ENCODE data around the gene FOLR2.
A peak's percentile ranks its signal among the peaks of the same experiment; 100 is the strongest.
"Not testable (repeated sequence)": the region's sequence is repeated elsewhere in the genome, so short reads cannot be mapped to it uniquely, and the experiment has no call there.

FOLR2 gene

DNA sequence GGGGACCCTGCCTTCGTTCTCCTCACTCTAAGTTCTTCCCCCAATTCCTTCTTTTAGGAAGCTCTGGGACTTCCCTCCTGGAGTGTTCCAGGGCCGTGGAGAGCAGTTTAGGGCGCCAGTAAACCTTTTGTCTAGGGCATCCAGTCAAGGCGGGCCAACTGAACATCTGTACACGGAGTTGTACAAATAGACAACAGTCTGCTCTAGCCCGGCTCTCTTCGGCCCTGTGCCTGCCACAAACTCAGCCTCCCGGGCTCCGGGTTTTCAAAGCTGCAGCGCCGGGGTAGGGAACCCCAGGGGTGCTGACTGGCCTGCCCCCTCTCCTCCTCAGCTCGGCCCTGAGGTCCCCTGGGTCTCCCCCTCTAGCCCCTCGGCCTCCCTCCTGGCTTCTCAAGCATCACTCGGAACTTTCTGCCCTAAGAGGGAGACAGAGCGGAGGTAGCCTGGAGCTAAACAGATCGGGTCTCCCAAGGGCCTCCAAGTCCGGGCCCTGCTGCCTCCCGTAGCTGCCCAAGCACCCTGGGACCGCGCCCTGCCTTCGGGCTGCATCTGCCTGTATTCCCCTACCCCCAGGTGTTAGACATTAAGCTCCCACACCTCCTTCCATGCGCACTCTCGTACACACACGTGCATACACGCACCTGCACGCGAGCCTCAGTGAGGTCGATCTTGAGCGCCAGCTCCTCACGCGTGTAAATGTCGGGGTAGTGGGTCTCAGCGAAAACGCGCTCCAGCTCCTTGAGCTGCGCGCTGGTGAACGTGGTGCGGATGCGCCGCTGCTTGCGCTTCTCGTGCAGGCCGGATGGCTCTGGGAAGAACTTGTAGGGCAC is 24.1 kb downstream of the FOLR2 start:
- DNase-seq (ENCODE audit: low spot score), result peak; percentile 70

DNA sequence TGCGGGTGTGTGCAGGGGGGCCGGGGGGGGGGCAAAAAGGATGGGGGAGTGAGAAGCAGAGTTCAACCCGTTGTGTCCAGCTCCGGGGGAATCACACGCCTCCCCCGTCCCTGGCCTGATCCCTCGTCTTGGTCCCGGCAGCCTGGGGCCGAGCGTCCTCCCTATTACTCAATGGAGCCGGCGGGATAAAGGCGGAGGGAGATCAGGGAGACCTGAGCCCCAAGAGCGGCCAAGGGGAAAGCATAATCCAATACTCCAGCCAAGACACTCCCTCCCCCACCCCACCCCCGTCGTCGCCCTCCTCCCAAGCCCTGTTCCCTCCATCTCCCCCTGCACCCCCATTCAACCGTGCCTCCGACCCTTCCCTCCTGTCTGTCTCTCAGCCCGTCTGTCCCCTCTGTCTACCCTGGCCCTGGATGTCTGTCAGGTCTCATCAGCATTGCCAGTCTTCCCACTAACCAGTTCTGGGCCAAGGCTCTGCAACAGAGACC is 24.7 kb downstream of the FOLR2 start:
- no peak for DNase-seq (ENCODE audit: low spot score)

DNA sequence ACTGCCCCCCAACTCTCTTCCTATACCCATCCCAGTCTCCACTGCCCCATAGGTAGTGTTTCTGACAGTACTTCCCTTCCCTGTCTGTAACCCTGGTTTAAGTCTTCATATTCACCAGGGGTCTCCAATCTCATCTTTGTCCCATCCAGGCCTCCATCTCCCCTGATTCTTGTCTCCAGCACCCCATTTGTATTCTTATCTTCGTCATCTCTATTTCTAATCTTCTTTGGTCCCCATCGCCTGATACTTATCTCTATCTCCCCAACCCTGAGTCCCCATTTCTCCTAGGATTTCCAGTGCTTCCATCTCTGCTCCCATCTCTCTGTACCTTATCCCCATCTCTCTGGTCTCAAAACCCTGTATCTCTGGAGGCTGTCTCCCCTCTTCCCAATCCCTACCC is 25.5 kb downstream of the FOLR2 start:
- DNase-seq (ENCODE audit: low spot score), result no peak

DNA sequence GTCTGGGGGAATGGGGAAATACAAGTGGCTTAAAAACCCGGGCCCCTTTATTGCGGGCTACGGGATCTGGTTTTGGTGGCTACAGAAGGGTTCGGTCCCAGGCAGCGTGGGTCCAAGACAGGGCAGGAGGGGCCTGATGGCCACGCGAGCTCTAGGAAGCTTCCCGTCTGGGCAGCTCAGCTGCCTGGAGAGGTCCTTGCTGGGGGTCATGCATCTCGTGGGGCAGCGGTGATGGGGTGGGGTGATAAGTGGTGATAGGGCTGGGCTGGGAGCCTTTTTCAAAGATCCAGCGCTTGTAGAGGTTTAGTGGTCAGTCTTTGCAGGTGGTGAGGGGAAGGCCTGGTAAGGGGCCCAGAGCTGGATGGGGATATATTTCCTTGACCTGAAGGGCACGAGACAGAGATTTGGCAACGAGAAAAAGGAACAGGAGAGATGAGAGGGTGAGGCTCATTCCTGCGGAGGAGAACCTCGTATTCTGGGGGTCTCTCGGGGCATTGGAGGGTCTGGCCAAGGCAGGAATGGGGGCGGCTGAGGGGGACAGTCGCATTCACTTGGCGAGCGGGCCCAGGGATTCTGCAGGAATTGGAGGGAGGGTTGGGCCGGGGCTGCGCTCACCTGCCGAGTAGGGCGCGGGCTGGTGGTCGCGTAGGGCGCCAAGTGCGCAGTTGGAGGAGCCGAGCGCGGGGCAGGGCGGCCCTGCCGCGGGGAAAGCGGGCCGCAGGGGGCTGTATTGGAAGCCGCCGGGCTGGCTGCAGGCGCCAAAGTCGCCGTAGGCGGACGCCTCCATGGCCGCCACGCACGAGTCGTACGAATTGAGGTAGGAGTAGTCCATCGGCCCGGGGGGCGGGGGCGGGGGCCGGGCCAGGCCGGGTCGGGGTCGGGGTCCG is 26.8 kb downstream of the FOLR2 start:
- DNase-seq (ENCODE audit: low spot score), result peak; percentile 63

DNA sequence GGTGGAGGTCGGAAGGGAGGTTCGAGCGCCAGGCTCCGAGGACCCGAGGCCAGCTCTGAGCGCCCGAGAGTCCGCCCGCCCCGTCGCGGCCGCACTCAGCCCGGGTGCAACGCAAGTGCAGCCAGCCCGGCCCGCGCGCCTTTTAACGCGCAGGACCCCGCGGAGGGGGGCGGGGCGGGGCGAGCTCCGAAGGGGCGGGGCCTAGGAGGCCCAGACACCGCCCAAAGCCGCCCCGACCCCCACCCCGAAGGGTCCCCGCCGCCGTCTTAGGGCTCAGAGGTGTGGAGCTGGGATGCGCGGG is 27.4 kb downstream of the FOLR2 start, which contains the start of gene PHOX2A:
TSS of gene PHOX2A (minus strand) at position 117 of the 301 bp plus-strand sequence. CDS start 172 bp downstream, outside the sequence.
- no peak for DNase-seq (ENCODE audit: low spot score)

DNA sequence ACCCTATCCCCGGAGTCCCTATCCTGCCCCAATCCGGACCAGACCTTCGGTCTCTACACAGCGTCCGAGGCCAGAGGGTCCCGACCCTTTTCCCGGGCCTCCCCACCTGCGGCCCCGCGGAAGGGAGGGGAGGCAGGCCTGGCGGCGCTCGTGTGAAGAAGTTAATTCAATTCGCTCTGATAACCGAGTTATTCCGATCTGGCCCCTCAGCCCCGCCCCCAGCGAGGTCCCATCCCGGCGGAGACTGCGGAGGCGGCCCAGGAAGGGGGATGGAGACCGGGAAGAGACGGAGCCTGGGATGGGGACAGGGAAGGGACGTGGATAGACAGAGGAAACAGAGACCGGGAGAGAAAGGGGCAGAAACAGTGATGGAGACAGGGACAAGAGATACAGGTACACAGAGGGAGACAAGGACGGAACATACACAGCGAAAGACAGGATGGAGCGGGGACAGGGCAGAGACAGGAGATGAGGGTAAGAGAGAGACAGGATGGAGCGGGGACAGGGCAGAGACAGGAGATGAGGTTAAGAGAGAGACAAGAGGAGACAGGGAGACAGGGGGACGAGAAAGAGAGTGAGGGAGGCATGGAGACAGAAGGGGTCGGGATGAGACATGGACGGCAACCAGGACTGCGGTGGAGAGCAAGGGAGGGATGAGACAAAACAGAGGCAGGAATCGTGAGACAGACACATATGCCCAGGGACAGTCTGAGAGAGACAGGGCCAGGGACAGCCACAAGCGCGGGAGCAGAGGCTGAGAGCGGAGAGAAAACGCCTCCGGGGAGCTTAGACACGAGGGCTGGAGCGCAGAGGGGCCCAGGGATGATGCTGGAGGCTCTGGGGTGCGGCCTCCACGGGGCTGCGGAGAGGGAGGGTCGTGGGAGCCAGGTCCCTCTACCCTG is 28.0 kb downstream of the FOLR2 start:
- no peak for DNase-seq (ENCODE audit: low spot score)

DNA sequence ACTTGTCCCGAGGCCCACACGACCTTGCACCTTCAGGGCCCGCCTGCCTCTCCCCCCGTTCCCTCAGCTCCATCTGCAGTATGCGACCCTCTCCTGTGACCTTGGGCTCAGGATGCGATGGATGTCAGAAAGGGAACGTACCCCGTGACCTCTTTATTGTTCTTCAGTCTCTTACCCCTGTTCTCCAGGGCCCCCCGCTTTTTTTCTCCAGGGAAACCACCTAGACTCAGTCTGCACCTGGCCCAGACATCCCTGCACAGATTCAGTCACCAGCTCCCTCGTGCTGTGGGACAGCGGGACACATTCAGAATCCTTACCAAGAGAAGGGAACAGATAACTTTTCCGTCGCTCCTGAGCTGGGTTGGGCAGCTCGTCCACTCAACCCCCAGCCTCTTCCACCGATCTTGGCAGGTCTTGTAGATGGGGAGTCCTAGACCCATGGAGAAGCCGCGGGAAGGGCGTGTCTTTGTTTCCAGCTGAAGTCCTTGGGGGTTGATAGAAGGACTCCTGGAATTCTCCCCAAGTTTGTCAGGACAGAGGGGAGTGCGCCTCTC is 28.7 kb downstream of the FOLR2 start:
- DNase-seq (ENCODE audit: low spot score), result no peak

DNA sequence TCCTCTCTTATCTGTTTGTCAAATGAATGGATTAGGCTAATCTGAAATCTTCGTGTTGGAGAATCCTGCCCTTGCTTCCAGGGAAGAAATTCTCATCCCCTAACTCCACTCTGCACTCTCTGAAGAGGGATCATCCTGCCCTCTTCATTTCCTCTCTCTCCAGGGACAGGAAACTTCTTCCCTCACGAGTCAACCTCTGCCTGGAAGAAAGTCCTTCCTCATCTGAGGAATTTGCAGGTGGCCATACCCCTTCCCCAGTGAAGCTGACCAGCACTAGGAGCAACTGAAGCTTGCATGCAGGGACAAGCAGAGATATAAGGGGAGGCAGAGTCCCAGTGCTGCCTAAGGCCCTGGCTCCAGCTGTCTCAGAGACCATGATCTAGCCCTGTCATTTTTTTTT is 31.0 kb downstream of the FOLR2 start:
- no peak for DNase-seq (ENCODE audit: low spot score)

DNA sequence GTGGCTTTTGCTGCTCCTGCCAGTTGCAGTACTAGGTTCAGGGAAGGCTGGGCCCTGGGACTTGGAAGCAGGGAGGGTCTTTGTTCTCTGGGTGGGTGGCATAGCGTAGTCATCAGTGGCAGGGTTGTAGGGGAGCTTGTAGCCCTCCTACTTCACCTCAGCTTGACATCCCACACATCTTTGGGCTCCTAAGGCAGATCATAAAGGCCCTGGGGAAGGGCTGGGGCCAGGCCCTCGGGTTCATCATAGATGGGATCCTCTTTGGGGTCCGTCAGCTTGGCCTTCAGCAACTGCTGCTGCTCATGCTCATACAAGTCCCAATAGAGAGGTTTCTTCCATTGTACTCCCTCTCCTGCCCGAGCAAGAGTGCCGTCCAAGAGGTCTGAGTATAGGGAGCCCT is 33.4 kb downstream of the FOLR2 start:
- DNase-seq (ENCODE audit: low spot score), result no peak

DNA sequence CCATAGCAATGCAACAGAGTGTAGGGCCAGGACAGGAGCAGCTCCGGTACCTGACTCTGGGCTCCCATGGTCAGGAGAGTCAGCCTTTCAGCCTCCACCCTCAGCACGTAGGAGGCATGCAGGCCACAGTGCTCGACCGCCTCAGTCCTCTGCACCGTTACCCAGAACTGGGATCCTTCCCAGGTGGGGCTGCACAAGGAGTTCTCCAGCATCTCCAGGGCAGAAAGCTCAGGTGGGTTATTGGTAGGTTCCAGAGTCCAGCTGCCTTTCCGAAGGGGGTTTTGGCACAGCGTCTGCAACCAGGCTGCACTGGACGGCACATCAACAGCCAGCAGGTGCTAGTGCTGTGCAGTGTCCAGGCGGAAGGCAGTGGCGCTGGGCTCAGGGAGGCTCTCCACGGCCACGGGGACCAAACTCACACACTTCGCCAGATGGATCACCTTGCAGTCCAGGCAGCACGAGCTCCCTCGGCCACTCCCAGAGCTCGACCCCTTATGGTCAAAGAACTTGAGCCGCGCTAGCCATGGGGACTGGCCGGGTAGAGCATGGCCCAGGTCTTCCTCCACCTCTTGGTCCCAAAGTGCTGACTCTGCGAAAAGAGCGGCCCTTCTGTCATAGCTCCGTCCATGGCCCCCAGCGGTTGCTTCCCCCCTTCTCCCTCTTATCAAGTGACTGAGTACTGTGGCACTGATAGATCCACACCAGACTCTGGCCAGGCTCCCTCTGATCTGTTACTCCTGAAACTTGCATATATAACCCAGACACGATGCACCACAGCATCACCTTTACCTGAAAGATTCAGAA is 34.3 kb downstream of the FOLR2 start:
- DNase-seq (ENCODE audit: low spot score), result no peak

DNA sequence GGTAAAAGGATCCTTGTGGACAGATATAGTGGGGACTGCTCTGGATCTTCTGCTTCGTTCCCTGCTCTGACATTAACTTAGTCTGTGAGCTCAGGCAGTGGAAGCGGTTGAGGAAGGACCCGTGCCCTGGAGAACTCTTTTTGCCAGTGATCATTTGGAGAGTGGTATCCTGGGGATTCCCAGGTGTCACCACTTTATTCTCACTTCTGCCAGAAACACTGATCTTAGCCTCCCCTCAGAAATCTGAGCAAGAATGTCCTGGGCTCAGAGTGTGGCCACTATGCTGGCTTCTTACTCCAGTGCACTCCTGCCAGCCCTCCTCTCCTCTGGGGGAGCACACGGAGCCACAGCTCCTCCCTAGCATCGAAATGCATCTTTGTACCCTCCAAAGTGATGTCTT is 35.0 kb downstream of the FOLR2 start:
- DNase-seq (ENCODE audit: low spot score), result no peak

DNA sequence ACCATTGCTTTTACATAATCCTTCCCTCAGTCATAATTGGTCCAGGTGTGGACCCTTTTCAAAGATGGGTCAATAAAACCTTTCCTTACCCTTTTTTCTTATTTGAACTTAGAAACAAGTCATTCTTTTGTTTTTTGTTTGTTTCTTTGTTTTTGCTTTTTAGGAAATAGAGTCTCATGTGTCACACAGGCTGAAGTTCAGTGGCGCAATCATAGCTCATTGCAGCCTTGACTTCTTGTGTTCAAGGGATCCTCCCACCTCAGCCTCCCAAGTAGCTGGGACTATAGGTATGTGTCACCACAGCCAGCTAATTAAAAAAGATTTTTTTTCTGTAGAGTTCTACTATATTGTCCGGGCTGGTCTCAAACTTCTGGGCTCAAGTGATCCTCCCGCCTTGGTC is 36.8 kb downstream of the FOLR2 start:
- DNase-seq (ENCODE audit: low spot score), result no peak

DNA sequence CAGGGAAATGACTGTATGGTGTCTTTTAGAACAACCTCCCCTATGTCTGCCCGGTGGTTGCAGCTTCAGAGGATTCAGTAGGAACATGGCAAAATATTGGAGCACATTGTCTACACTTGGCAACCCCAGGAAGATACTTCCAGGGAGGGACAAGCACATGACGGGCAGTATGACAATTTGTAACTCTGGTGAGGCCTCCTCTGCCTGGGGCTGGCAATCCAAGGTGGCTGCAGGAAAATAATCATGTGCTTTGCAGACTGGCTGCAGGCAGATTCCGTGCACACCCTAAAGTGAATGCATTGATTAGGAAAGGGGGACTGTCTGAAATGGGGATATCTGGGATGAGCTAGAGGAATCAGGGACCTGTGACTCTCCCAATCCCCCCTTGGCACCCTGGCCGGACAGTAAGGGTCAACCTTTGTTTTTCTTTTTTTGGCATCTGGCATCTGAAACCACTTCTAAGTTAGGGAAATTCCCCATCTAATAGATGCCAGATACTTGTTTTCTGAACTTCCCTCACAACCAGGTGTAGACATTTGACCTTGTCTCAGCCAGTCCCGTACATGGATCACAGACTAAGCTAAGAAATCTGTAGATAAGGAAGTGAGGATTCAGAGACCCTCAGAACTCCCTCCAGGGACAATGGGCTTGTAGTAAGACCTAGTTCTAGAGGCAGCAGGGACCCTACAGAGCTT is 37.9 kb downstream of the FOLR2 start:
- no peak for DNase-seq (ENCODE audit: low spot score)

DNA sequence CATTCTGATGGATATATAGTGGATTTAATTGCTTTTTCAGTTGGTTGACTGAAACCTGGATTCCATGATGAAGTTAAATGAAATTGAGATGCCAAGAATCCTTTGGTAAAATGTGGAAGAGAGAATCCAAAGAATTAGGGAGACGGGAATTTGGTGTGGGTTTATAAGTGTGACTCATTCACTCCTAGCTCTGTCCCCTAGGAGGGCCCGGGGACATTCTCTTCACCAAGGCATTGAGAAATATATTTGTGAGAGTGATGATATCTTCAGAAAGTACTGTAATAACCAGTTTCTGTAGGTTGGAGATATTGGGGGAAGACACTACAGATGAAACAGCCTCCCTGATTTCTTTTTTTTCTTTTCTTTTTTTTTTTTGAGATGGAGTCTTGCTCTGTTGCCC is 41.0 kb downstream of the FOLR2 start:
- no peak for DNase-seq (ENCODE audit: low spot score)

DNA sequence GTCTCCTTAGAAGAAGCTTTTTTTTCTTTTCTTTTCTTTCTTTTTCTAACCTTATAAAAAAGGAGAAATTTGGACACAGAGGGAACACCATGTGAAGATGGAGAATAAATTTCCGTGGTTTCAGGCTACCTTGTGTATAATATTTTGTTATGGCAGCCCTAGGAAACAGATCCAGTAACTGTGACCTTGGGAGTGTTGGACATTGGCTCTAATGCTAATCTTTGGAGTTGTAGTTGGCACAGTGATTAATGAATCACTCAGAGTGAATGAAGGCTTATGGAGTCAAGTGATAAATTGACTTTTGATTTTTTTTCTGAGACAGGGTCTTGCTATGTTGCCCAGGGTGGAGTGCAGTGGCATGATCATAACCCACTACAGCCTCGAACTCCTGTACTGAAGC is 42.9 kb downstream of the FOLR2 start:
- DNase-seq (ENCODE audit: low spot score), result no peak

DNA sequence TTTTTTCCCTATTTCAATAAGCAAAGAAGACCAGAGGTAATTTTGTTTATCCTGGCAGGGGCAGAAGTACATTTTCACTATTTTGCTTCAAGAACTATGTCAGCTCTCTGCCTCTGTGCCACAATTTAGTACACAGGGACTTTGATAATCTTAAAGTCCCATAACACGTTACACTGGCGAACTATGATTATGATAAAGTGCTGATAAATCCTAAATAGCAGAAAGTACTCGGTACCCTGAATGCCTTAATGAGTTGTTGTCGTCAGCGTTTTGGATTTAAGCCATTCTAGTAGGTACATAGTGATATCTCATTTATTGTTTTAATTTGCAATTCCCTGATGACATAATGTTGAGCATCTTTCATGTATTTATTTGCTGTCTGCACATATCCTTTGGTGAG is 44.0 kb downstream of the FOLR2 start:
- no peak for DNase-seq (ENCODE audit: low spot score)

DNA sequence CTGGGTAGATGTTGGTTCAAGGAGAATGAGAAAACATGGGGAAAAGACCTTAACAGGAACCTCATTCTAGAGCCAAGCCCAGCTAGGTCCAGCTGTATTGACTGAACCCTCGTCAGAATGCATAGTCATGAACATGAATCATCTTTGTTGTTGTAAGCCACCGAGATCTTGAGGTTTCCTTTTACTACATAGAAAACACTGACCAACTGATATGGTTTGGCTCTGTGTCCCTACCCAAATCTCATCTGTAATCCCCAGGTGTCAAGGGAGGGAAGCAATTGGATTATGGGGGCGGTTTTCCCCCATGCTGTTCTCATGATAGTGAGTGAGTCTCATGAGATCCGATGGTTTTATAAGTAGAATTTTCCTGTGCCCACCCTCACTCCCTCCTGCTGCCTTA is 46.8 kb downstream of the FOLR2 start:
- DNase-seq (ENCODE audit: low spot score), result no peak

DNA sequence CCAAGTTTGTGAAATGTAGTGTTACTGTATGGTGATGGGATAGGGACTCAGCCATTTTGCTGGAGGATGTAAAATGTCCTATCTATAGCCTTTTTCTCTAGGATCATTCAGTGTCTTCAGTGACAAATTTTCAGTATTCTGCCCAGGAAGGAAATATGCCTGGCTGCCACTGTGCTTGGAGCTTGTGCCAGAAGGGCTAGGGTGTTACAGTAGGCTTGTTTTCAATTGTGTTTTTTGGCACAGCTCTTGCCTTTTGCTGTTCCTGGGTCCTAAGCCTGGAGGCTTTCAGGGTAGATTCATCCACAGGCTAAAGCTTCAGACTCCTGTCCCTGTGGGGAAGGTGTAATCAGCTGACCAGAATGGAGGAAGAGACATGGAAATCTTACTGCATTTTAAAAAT is 49.4 kb downstream of the FOLR2 start:
- DNase-seq (ENCODE audit: low spot score), result no peak

DNA sequence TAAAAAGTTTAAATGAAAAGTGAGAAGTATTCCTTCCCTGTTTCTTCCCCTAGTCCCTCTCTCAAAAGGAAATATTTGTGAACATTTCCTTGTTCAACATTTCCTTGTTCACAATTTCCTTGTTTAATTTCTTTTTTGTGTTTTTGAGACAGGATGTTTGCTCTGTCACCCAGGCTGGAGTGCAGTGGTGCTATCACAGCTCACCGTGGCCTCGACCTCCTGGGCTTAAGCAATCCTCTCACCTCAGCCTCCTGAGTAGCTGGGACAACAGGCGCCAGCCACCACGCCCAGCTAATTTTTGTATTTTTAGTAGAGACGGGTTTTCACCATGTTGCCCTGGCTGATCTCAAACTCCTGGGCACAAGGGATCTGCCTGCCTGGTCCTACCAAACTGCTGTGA is 50.4 kb downstream of the FOLR2 start:
- not testable (repeated sequence) for DNase-seq (ENCODE audit: low spot score)

DNA sequence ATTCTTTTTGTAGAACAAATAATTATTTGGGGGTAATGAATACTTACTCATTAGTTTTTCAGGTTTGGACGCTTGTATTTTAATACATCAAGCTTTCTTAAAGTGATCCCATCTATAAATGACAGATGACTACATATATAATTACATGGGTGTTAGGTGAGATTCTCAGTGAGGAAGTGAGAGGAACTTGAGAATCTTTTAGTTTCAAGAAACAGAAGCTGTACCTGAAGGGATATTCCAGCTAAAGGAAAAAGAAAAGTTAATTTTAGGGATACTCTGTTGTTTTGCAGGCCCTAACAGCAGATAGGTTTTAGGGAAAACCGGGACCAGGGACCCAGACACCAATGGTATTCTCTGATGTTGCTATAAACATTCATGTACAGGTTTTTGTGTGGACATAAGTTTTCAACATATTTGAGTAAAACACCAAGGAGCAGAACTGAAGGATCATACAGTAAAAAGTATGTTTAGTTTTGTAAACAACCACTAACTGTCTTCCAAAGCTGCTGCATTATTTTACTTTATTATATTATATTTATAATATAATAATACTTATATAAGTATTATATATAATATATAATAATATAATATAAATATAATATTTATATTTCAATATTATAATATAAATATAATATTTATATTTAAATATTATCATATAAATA is 51.5 kb downstream of the FOLR2 start:
- no peak for DNase-seq (ENCODE audit: low spot score)

All from left forelimb (tissue), 1 donor.